ENCODE measurements around the gene CFAP45. TPM values are rescaled to one million over a fixed set of nuclear protein-coding genes. Genes with fewer than 3 reads are reported as not detected.

The CFAP45 gene
- total and polyA plus RNA-seq, 2 experiments from 2014 or later, result 0.43 TPM; not detected in 1

- H2AFZ ChIP-seq, result no peak overlapping the region
- no peak overlapping the region for H3K4me3 ChIP-seq
- H3K27me3 ChIP-seq, result no peaks in the 10 kb centered on the region
- no peaks in the 10 kb centered on the region for H3K9me3 ChIP-seq (ENCODE audit: low read depth)
- no peaks in the 10 kb centered on the region for H3K4me1 ChIP-seq (ENCODE audit: insufficient read depth)
- H3K9me2 ChIP-seq (replicated peaks; ENCODE audit: insufficient read depth), result no peaks in the 10 kb centered on the region
- H4K20me1 ChIP-seq (ENCODE audit: insufficient read depth, poor library complexity, severe bottlenecking), result no peaks in the 10 kb centered on the region
- no peak for TF ChIP-seq EZH2phosphoT487 (IDR thresholded peaks at IDR 0.05; ENCODE audit: low read depth, severe bottlenecking, unreplicated experiment)
- no peak for TF ChIP-seq CTCF (IDR thresholded peaks at IDR 0.05; ENCODE audit: poor library complexity)
- no peak for TF ChIP-seq EZH2 (IDR thresholded peaks at IDR 0.05; ENCODE audit: borderline replicate concordance)
- H3K4me2 ChIP-seq, result no peak overlapping the region
- no peaks in the 10 kb centered on the region for H3K79me2 ChIP-seq
- no peaks in the 10 kb centered on the region for H3K36me3 ChIP-seq (replicated peaks; ENCODE audit: insufficient read depth, low read depth)
- H3K27ac ChIP-seq, result no peak overlapping the region
- DNase-seq (ENCODE audit: low spot score), result no peak
- WGBS (ENCODE audit: low lambda C conversion rate, missing lambda C conversion rate), result 78% methylated on average over 1 of the region's 1 CpG
Measured at GRCh38 chr1:159838715-159839114, 61.2 kb downstream of the CFAP45 start.

- DNase-seq (ENCODE audit: low spot score), result no peak
- Histone ChIP-seq H3K9me3 (ENCODE audit: low read depth) (no peaks in the 10 kb centered on the region), H3K4me3 (no peak overlapping the region), H4K20me1 (ENCODE audit: insufficient read depth, poor library complexity, severe bottlenecking) (no peaks in the 10 kb centered on the region), H3K9me2 (replicated peaks; ENCODE audit: insufficient read depth) (no peaks in the 10 kb centered on the region), H3K27me3 (no peaks in the 10 kb centered on the region), H3K4me2 (no peak overlapping the region), H3K79me2 (no peaks in the 10 kb centered on the region), H2AFZ (no peak overlapping the region), H3K4me1 (ENCODE audit: insufficient read depth) (no peaks in the 10 kb centered on the region), H3K36me3 (replicated peaks; ENCODE audit: insufficient read depth, low read depth) (no peaks in the 10 kb centered on the region), H3K27ac (no peak overlapping the region)
- TF ChIP-seq EZH2 (IDR thresholded peaks at IDR 0.05; ENCODE audit: borderline replicate concordance) (no peak), EZH2phosphoT487 (IDR thresholded peaks at IDR 0.05; ENCODE audit: low read depth, severe bottlenecking, unreplicated experiment) (no peak), CTCF (IDR thresholded peaks at IDR 0.05; ENCODE audit: poor library complexity) (peak; percentile 18)
- WGBS (ENCODE audit: low lambda C conversion rate, missing lambda C conversion rate), result 83% methylated on average over 8 of the region's 8 CpGs
Measured at GRCh38 chr1:159835862-159836525, 64.0 kb downstream of the CFAP45 start.

GRCh38 chr1:159835356-159835755 lies 64.6 kb downstream of the CFAP45 start:
- Histone ChIP-seq H3K4me2 (no peak overlapping the region), H3K4me1 (ENCODE audit: insufficient read depth) (no peaks in the 10 kb centered on the region), H2AFZ (no peak overlapping the region), H3K4me3 (no peak overlapping the region), H3K9me3 (ENCODE audit: low read depth) (no peaks in the 10 kb centered on the region), H4K20me1 (ENCODE audit: insufficient read depth, poor library complexity, severe bottlenecking) (no peaks in the 10 kb centered on the region), H3K27me3 (no peaks in the 10 kb centered on the region), H3K79me2 (no peaks in the 10 kb centered on the region), H3K27ac (no peak overlapping the region), H3K9me2 (replicated peaks; ENCODE audit: insufficient read depth) (no peaks in the 10 kb centered on the region), H3K36me3 (replicated peaks; ENCODE audit: insufficient read depth, low read depth) (no peaks in the 10 kb centered on the region)
- DNase-seq (ENCODE audit: low spot score), result no peak
- WGBS (ENCODE audit: low lambda C conversion rate, missing lambda C conversion rate), result 76% methylated on average over 3 of the region's 3 CpGs
- no peak for TF ChIP-seq CTCF (IDR thresholded peaks at IDR 0.05; ENCODE audit: poor library complexity)
- TF ChIP-seq EZH2 (IDR thresholded peaks at IDR 0.05; ENCODE audit: borderline replicate concordance), result no peak
- TF ChIP-seq EZH2phosphoT487 (IDR thresholded peaks at IDR 0.05; ENCODE audit: low read depth, severe bottlenecking, unreplicated experiment), result no peak
